ENCODE measurements around the gene PFDN1.

The PFDN1 gene

DNA sequence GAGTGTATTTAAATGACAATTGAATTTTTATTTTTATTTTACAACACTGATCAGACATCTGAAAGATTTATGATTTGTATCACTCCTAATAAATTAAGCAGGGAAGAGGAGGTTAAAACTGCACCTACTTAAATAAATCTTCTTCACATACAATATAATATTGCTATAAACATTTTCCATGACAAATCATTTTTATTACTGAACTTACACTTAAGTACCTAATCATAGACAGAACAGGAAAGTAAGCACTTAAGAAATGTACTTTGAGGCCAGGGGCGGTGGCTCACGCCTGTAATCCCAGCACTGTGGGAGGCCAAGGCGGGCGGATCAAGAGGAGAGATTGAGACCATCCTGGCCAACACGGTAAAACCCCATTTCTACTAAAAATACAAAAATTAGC, 3.8 kb downstream of the PFDN1 start:
- no peak for TF ChIP-seq CREB5 (CRISPR knock-in tag; IDR thresholded peaks at IDR 0.05; ENCODE audit: low read depth)
- no peak for TF ChIP-seq PATZ1 (CRISPR knock-in tag; IDR thresholded peaks at IDR 0.05; ENCODE audit: borderline replicate concordance)
- no peak for TF ChIP-seq TOX (CRISPR knock-in tag; IDR thresholded peaks at IDR 0.05; ENCODE audit: borderline replicate concordance)
- no peak for TF ChIP-seq RARB (CRISPR knock-in tag; IDR thresholded peaks at IDR 0.05)
- no peak for TF ChIP-seq PPARA (CRISPR knock-in tag; IDR thresholded peaks at IDR 0.05; ENCODE audit: borderline replicate concordance)
- TF ChIP-seq ZC3H10 (CRISPR knock-in tag; IDR thresholded peaks at IDR 0.05) = no peak
- no peak for TF ChIP-seq CSDC2 (CRISPR knock-in tag; IDR thresholded peaks at IDR 0.05)
- TF ChIP-seq, protein P1, sequence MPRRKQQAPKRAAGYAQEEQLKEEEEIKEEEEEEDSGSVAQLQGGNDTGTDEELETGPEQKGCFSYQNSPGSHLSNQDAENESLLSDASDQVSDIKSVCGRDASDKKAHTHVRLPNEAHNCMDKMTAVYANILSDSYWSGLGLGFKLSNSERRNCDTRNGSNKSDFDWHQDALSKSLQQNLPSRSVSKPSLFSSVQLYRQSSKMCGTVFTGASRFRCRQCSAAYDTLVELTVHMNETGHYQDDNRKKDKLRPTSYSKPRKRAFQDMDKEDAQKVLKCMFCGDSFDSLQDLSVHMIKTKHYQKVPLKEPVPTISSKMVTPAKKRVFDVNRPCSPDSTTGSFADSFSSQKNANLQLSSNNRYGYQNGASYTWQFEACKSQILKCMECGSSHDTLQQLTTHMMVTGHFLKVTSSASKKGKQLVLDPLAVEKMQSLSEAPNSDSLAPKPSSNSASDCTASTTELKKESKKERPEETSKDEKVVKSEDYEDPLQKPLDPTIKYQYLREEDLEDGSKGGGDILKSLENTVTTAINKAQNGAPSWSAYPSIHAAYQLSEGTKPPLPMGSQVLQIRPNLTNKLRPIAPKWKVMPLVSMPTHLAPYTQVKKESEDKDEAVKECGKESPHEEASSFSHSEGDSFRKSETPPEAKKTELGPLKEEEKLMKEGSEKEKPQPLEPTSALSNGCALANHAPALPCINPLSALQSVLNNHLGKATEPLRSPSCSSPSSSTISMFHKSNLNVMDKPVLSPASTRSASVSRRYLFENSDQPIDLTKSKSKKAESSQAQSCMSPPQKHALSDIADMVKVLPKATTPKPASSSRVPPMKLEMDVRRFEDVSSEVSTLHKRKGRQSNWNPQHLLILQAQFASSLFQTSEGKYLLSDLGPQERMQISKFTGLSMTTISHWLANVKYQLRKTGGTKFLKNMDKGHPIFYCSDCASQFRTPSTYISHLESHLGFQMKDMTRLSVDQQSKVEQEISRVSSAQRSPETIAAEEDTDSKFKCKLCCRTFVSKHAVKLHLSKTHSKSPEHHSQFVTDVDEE (CRISPR knock-in tag; IDR thresholded peaks at IDR 0.05) = no peak
- no peak for TF ChIP-seq ZFP30 (CRISPR knock-in tag; IDR thresholded peaks at IDR 0.05)
- TF ChIP-seq ARNTL (CRISPR knock-in tag; IDR thresholded peaks at IDR 0.05; ENCODE audit: borderline replicate concordance, low read depth) = no peak
- TF ChIP-seq TCF4 (CRISPR knock-in tag; IDR thresholded peaks at IDR 0.05; ENCODE audit: borderline replicate concordance) = no peak
- no peak for TF ChIP-seq ZNF8 (CRISPR knock-in tag; IDR thresholded peaks at IDR 0.05)
- TF ChIP-seq BACH2 (CRISPR knock-in tag; IDR thresholded peaks at IDR 0.05; ENCODE audit: borderline replicate concordance) = no peak
- TF ChIP-seq SNAI2 (CRISPR knock-in tag; IDR thresholded peaks at IDR 0.05) = no peak
- no peak for TF ChIP-seq GLIS3 (CRISPR knock-in tag; IDR thresholded peaks at IDR 0.05)
- no peak for TF ChIP-seq ESRRG (CRISPR knock-in tag; IDR thresholded peaks at IDR 0.05)
- TF ChIP-seq OSR1 (CRISPR knock-in tag; IDR thresholded peaks at IDR 0.05) = no peak
- TF ChIP-seq ZNF70 (CRISPR knock-in tag; IDR thresholded peaks at IDR 0.05) = no peak
- no peak for ATAC-seq

GRCh38 chr5:140298183-140298601, 4.7 kb downstream of the PFDN1 start:
- peak; percentile 48 for ATAC-seq
- TF ChIP-seq RARB (CRISPR knock-in tag; IDR thresholded peaks at IDR 0.05) (no peak), OSR1 (CRISPR knock-in tag; IDR thresholded peaks at IDR 0.05) (no peak), ISL1 (CRISPR knock-in tag; IDR thresholded peaks at IDR 0.05) (peak; percentile 99), CSDC2 (CRISPR knock-in tag; IDR thresholded peaks at IDR 0.05) (no peak), ZNF70 (CRISPR knock-in tag; IDR thresholded peaks at IDR 0.05) (no peak), CREB5 (CRISPR knock-in tag; IDR thresholded peaks at IDR 0.05; ENCODE audit: low read depth) (peak; percentile 99), ZC3H10 (CRISPR knock-in tag; IDR thresholded peaks at IDR 0.05) (no peak), ZNF565 (CRISPR knock-in tag; conservative IDR thresholded peaks at IDR 0.05; ENCODE audit: low read depth) (no peak), GLIS3 (CRISPR knock-in tag; IDR thresholded peaks at IDR 0.05) (no peak), BACH2 (CRISPR knock-in tag; IDR thresholded peaks at IDR 0.05; ENCODE audit: borderline replicate concordance) (no peak), ZFP3 (CRISPR knock-in tag; IDR thresholded peaks at IDR 0.05) (peak; percentile 84; the same call in 1 of the 2 replicates), POU6F1 (CRISPR knock-in tag; IDR thresholded peaks at IDR 0.05; ENCODE audit: borderline replicate concordance, low read depth) (no peak; the same call in 1 of the 2 replicates), PATZ1 (CRISPR knock-in tag; IDR thresholded peaks at IDR 0.05; ENCODE audit: borderline replicate concordance) (peak; percentile 65; the same call in 1 of the 2 replicates), ARNTL (CRISPR knock-in tag; IDR thresholded peaks at IDR 0.05; ENCODE audit: borderline replicate concordance, low read depth) (no peak), ZFP30 (CRISPR knock-in tag; IDR thresholded peaks at IDR 0.05) (no peak), TCF4 (CRISPR knock-in tag; IDR thresholded peaks at IDR 0.05; ENCODE audit: borderline replicate concordance) (no peak), SNAI2 (CRISPR knock-in tag; IDR thresholded peaks at IDR 0.05) (peak; percentile 71; the same call in 1 of the 2 replicates), TOX (CRISPR knock-in tag; IDR thresholded peaks at IDR 0.05; ENCODE audit: borderline replicate concordance) (no peak)
- TF ChIP-seq, protein P1 (CRISPR knock-in tag; IDR thresholded peaks at IDR 0.05) = no peak
- TF ChIP-seq, protein P2, sequence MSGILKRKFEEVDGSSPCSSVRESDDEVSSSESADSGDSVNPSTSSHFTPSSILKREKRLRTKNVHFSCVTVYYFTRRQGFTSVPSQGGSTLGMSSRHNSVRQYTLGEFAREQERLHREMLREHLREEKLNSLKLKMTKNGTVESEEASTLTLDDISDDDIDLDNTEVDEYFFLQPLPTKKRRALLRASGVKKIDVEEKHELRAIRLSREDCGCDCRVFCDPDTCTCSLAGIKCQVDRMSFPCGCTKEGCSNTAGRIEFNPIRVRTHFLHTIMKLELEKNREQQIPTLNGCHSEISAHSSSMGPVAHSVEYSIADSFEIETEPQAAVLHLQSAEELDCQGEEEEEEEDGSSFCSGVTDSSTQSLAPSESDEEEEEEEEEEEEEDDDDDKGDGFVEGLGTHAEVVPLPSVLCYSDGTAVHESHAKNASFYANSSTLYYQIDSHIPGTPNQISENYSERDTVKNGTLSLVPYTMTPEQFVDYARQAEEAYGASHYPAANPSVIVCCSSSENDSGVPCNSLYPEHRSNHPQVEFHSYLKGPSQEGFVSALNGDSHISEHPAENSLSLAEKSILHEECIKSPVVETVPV (CRISPR knock-in tag; IDR thresholded peaks at IDR 0.05) = 0 out of 2 replicates have a peak, but pooled peaks have one; percentile 13

Data from SK-N-SH treated with all-trans-retinoic acid at 6 μM for 48 hours (cell line).